Spleen (tissue), 7 donors: ENCODE results near the gene MORF4L1.

ENCODE experiments used
- POLR2A ChIP-seq, 3 donors: fragments of 450-650 bp; IDR thresholded peaks; one replicate each; pipeline ENCODE4 v1.5.1; 2017; ENCODE audit warnings: antibody characterized with exemption in 3 of 3, mild to moderate bottlenecking in 1 of 3
- TF ChIP-seq, protein P1 (sequence below), 11 experiments: fragments of 200-600 bp in 7 of 11; fragments of 450-650 bp in 4 of 11; sonication (generic) in 4 of 11; IDR thresholded peaks in 8 of 11; conservative IDR thresholded peaks in 3 of 11; 1 replicate in 7 of 11; 2 replicates in 4 of 11; pipeline versions ENCODE4 v1.4.0 to v1.8.0; 2016 to 2021; ENCODE audit warnings: antibody characterized with exemption in 11 of 11, inconsistent platforms in 4 of 11, mild to moderate bottlenecking in 1 of 11
- donor health status: DM: no; HTN: no; CAD: no; lungs with moderate emphysema.
- donor health status: DM: no; HTN: no; CAD: no.
- donor health status: DM: no; HTN: no; CAD: no.

DNA sequence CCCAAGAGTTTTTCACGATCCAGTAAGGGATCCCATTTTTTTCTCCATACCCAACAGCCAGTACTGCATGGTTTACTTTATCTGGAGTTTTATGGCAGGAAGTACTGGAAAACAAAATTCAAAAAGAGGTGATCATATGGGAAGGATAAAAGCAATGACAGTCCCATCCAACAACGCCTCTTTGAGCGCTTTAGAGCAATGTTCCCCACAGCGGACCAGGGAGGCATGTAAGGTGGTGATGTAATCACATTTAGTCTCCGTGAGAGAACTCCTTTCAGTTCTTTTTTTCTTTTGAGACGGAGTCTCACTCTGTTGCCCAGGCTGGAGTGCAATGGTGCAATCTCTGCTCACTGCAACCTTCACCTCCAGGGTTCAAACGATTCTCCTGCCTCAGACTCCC is 50.3 kb downstream of the MORF4L1 start:
- TF ChIP-seq, protein P1, sequence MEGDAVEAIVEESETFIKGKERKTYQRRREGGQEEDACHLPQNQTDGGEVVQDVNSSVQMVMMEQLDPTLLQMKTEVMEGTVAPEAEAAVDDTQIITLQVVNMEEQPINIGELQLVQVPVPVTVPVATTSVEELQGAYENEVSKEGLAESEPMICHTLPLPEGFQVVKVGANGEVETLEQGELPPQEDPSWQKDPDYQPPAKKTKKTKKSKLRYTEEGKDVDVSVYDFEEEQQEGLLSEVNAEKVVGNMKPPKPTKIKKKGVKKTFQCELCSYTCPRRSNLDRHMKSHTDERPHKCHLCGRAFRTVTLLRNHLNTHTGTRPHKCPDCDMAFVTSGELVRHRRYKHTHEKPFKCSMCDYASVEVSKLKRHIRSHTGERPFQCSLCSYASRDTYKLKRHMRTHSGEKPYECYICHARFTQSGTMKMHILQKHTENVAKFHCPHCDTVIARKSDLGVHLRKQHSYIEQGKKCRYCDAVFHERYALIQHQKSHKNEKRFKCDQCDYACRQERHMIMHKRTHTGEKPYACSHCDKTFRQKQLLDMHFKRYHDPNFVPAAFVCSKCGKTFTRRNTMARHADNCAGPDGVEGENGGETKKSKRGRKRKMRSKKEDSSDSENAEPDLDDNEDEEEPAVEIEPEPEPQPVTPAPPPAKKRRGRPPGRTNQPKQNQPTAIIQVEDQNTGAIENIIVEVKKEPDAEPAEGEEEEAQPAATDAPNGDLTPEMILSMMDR (IDR thresholded peaks at IDR 0.05 in 8 of 11, conservative IDR thresholded peaks at IDR 0.05 in 3 of 11): no peak
- no peak for TF ChIP-seq POLR2A (IDR thresholded peaks at IDR 0.05)
